Kidney (tissue), 14 donors: Measurements from ENCODE around the gene MTPN. TPM values are rescaled to one million over a fixed set of nuclear protein-coding genes. Genes with fewer than 3 reads are reported as not detected.

Experiments used
- DNase-seq, 5 donors: peaks; one replicate each; pipeline ENCODE4 v3.0.0-alpha.2; 2013 to 2020
- FAIRE-seq: peaks from 2 replicates; lab custom pipeline; 2012; peaks lifted over from hg19 to GRCh38; lab: Jason Lieb, UNC
- H3K27ac ChIP-seq, 2 donors: one replicate each; pipeline ENCODE4 v1.7.0; 2013; ENCODE audit warnings: low read depth in 2 of 2, low read length in 2 of 2, inconsistent platforms in 1 of 2
- H3K27me3 ChIP-seq: one replicate; pipeline ENCODE4 v1.7.1; 2013; ENCODE audit warnings: low read length, inconsistent platforms; ENCODE audit not compliant: control insufficient read depth, insufficient read depth
- H3K36me3 ChIP-seq, 3 donors: one replicate each; pipeline versions ENCODE4 v1.7.0 to v1.7.1; 2013; ENCODE audit warnings: low read length in 3 of 3, control low read depth in 1 of 3, inconsistent platforms in 1 of 3; ENCODE audit not compliant: insufficient read depth in 3 of 3, control insufficient read depth in 2 of 3
- H3K4me1 ChIP-seq, 3 donors: one replicate each; pipeline versions ENCODE4 v1.7.0 to v1.7.1; 2013; ENCODE audit warnings: low read length in 3 of 3, inconsistent platforms in 1 of 3, low read depth in 1 of 3; ENCODE audit not compliant: control insufficient read depth in 2 of 3, insufficient read depth in 2 of 3
- H3K4me3 ChIP-seq, 3 donors: one replicate each; pipeline versions ENCODE4 v1.7.0 to v1.8.1; 2013; ENCODE audit warnings: low read length in 3 of 3, control low read depth in 1 of 3, inconsistent platforms in 1 of 3
- H3K9ac ChIP-seq, 3 donors: one replicate each; pipeline versions ENCODE4 v1.7.0 to v1.7.1; 2013; ENCODE audit warnings: low read length in 3 of 3, control low read depth in 1 of 3, inconsistent platforms in 1 of 3
- H3K9me3 ChIP-seq, 3 donors: one replicate each; pipeline versions ENCODE4 v1.7.0 to v1.7.1; 2013; ENCODE audit warnings: low read length in 3 of 3, control low read depth in 1 of 3, inconsistent platforms in 1 of 3; ENCODE audit not compliant: control insufficient read depth in 2 of 3, insufficient read depth in 1 of 3
- CTCF ChIP-seq: IDR thresholded peaks from 3 replicates; pipeline ENCODE4 v1.5.1; 2012; ENCODE audit warnings: mild to moderate bottlenecking, moderate library complexity, borderline replicate concordance; ENCODE audit not compliant: insufficient read depth; ENCODE audit errors: extremely low read depth
- intact Hi-C: fragments of 100-400 bp; cut with DNase I; formaldehyde crosslinking; loops from one replicate; pipeline ENCODE4 v1.11.1; 2022
- polyA plus RNA-seq: library from polyadenylated mRNA; stranded (reverse); fragments of 350-450 nt; fragmentation: Illumina TruSeq; extraction: RNeasy Lipid Tissue Mini Kit (QIAGEN cat#74804); gene quantifications from one replicate; pipeline ENCODE4 v1.2.3, GENCODE V29; 2014; ENCODE audit warnings: low read depth, low replicate concordance; ENCODE audit not compliant: insufficient read depth
- total RNA-seq: library from RNA; stranded (reverse); fragmentation: NEBNext Ultra II Directional; extraction: Animal tissue kit (Norgen Biotek cat#: 25700); gene quantifications from one replicate; pipeline ENCODE4 v1.2.1, GENCODE V29; 2021
- donor health status: control.
- donor health status: control.
- donor health status: control.
- donor health status: control.
- donor health status: control.
- donor health status: DM: yes; HTN: yes; CAD: no.
- donor health status: Normal renal cell carcinoma (clear cell type).

MTPN gene
- total and polyA plus RNA-seq, 2 donors from 2014 or later: 43.1 to 101 TPM

GRCh38 chr7:136002802-136003201, 25.6 kb upstream of the MTPN start:
- DNase-seq: no peak
- Histone ChIP-seq H3K27me3 (no peaks in the 10 kb centered on the region), H3K9me3 (no peaks in the 10 kb centered on the region), H3K9ac (no peak overlapping the region), H3K4me1 (no peaks in the 10 kb centered on the region), H3K36me3 (no peaks in the 10 kb centered on the region), H3K4me3 (no peak overlapping the region), H3K27ac (no peak overlapping the region)
- no peak for FAIRE-seq
- TF ChIP-seq CTCF: no peak
- intact Hi-C loops: no loop called here

GRCh38 chr7:136000288-136000913, 23.2 kb upstream of the MTPN start:
- H3K9ac ChIP-seq: no peak overlapping the region
- no peak for FAIRE-seq
- H3K4me3 ChIP-seq: no peak overlapping the region
- no peak for TF ChIP-seq CTCF
- no peaks in the 10 kb centered on the region for H3K27me3 ChIP-seq
- no peaks in the 10 kb centered on the region for H3K4me1 ChIP-seq
- DNase-seq: no peak
- no peaks in the 10 kb centered on the region for H3K9me3 ChIP-seq
- no peaks in the 10 kb centered on the region for H3K36me3 ChIP-seq
- H3K27ac ChIP-seq: no peak overlapping the region
- intact Hi-C loops: no loop called here

- Histone ChIP-seq H3K4me1 (no peaks in the 10 kb centered on the region), H3K36me3 (no peaks in the 10 kb centered on the region), H3K9ac (no peak overlapping the region), H3K27me3 (no peaks in the 10 kb centered on the region), H3K4me3 (no peak overlapping the region), H3K27ac (no peak overlapping the region), H3K9me3 (no peaks in the 10 kb centered on the region)
- intact Hi-C loops: no loop called here
- no peak for FAIRE-seq
- TF ChIP-seq CTCF: no peak
- no peak for DNase-seq
Observed at GRCh38 chr7:135998081-135998480, 20.9 kb upstream of the MTPN start.

- Histone ChIP-seq H3K27me3 (no peaks in the 10 kb centered on the region), H3K9me3 (no peaks in the 10 kb centered on the region), H3K4me3 (no peak overlapping the region), H3K4me1 (no peaks in the 10 kb centered on the region), H3K36me3 (no peaks in the 10 kb centered on the region), H3K9ac (no peak overlapping the region), H3K27ac (no peak overlapping the region)
- DNase-seq (no peak), FAIRE-seq (no peak)
- TF ChIP-seq CTCF: no peak
- intact Hi-C loops: no loop called here
Observed at GRCh38 chr7:135995748-135996147, 18.6 kb upstream of the MTPN start.
